Activated CD8-positive, alpha-beta memory T cell treated with anti-CD3 and anti-CD28 coated beads, Interleukin-2, amount 50 U/mL, for 4 hours (primary cell): ENCODE results near the gene TNFRSF1B.

Experiments used
- DNase-seq: peaks from one replicate; pipeline ENCODE4 v3.0.0-alpha.2; 2020

The TNFRSF1B gene

GRCh38 chr1:12176298-12177118 lies 9.7 kb downstream of the TNFRSF1B start:
- DNase-seq = no peak

GRCh38 chr1:12177156-12177998 lies 10.6 kb downstream of the TNFRSF1B start:
- no peak for DNase-seq

GRCh38 chr1:12177999-12178441 lies 11.2 kb downstream of the TNFRSF1B start:
- DNase-seq = peak; percentile 98

GRCh38 chr1:12178511-12178910 lies 11.7 kb downstream of the TNFRSF1B start:
- no peak for DNase-seq

GRCh38 chr1:12179111-12179519 lies 12.3 kb downstream of the TNFRSF1B start:
- peak; percentile 87 for DNase-seq

- no peak for DNase-seq
Observed at GRCh38 chr1:12179676-12180075, 12.9 kb downstream of the TNFRSF1B start.

- no peak for DNase-seq
Observed at GRCh38 chr1:12180315-12180714, 13.5 kb downstream of the TNFRSF1B start.

- no peak for DNase-seq
Observed at GRCh38 chr1:12180903-12181302, 14.1 kb downstream of the TNFRSF1B start.

GRCh38 chr1:12181568-12181967 lies 14.8 kb downstream of the TNFRSF1B start:
- DNase-seq = no peak

GRCh38 chr1:12182410-12182984 lies 15.7 kb downstream of the TNFRSF1B start:
- DNase-seq = no peak

GRCh38 chr1:12183095-12183794 lies 16.5 kb downstream of the TNFRSF1B start:
- DNase-seq = no peak

GRCh38 chr1:12184008-12184681 lies 17.4 kb downstream of the TNFRSF1B start:
- no peak for DNase-seq

GRCh38 chr1:12185036-12185917 lies 18.5 kb downstream of the TNFRSF1B start:
- DNase-seq = no peak

GRCh38 chr1:12185918-12186678 lies 19.3 kb downstream of the TNFRSF1B start:
- DNase-seq = no peak

GRCh38 chr1:12186679-12186985 lies 19.8 kb downstream of the TNFRSF1B start:
- DNase-seq = no peak

- DNase-seq = no peak
Observed at GRCh38 chr1:12188115-12188514, 21.3 kb downstream of the TNFRSF1B start.

- no peak for DNase-seq
Observed at GRCh38 chr1:12188657-12189327, 22.0 kb downstream of the TNFRSF1B start.

GRCh38 chr1:12189328-12189682 lies 22.5 kb downstream of the TNFRSF1B start:
- no peak for DNase-seq

GRCh38 chr1:12191242-12192032 lies 24.6 kb downstream of the TNFRSF1B start:
- DNase-seq = no peak
